Keratinocyte (primary cell): ENCODE data around the gene AP3D1. TPM values are rescaled to one million over a fixed set of nuclear protein-coding genes. Genes with fewer than 3 reads are reported as not detected.

ENCODE experiments used
- DNase-seq: peaks from one replicate; pipeline ENCODE4 v3.0.0-alpha.2; 2011; ENCODE audit warnings: low read depth, missing footprints, low spot score
- FAIRE-seq: peaks from 2 replicates; lab custom pipeline; 2011; peaks lifted over from hg19 to GRCh38; lab: Jason Lieb, UNC
- H2AFZ ChIP-seq: 2 replicates; pipeline ENCODE4 v1.6.0; 2012; ENCODE audit warnings: low read length, control low read depth, inconsistent platforms; ENCODE audit not compliant: control insufficient read depth
- H3K27ac ChIP-seq: 2 replicates; pipeline ENCODE4 v1.5.1; 2011; ENCODE audit warnings: low read length; ENCODE audit not compliant: control insufficient read depth, insufficient read depth
- H3K27me3 ChIP-seq: 3 replicates; pipeline ENCODE4 v1.6.0; 2011; ENCODE audit warnings: low read length; ENCODE audit not compliant: control insufficient read depth, insufficient read depth; ENCODE audit errors: extremely low read depth
- H3K36me3 ChIP-seq, 2 experiments: 2 replicates in 1 of 2; 3 replicates in 1 of 2; pipeline ENCODE4 v1.5.1; 2011; ENCODE audit warnings: low read length in 2 of 2, mild to moderate bottlenecking in 1 of 2; ENCODE audit not compliant: control insufficient read depth in 2 of 2, insufficient read depth in 2 of 2; ENCODE audit errors: extremely low read depth in 1 of 2
- H3K4me1 ChIP-seq: 3 replicates; pipeline ENCODE4 v1.5.1; 2011; ENCODE audit warnings: low read length; ENCODE audit not compliant: control insufficient read depth, insufficient read depth; ENCODE audit errors: extremely low read depth
- H3K4me2 ChIP-seq: 3 replicates; pipeline ENCODE4 v1.6.0; 2011; ENCODE audit warnings: low read depth, low read length; ENCODE audit not compliant: control insufficient read depth, insufficient read depth; ENCODE audit errors: extremely low read depth
- H3K4me3 ChIP-seq, 3 experiments: fragments of 200-600 bp in 1 of 3; sonication (generic) in 1 of 3; 2 replicates in 2 of 3; 3 replicates in 1 of 3; pipeline ENCODE4 v1.5.1; 2011 to 2016; ENCODE audit warnings: low read length in 3 of 3, mild to moderate bottlenecking in 3 of 3, control low read depth in 2 of 3, inconsistent platforms in 1 of 3, low read depth in 1 of 3, mixed read lengths in 1 of 3, mixed run types in 1 of 3, moderate library complexity in 1 of 3; ENCODE audit not compliant: control insufficient read depth in 2 of 3, insufficient read depth in 2 of 3; ENCODE audit errors: extremely low read depth in 1 of 3
- H3K79me2 ChIP-seq: 2 replicates; pipeline ENCODE4 v1.6.0; 2012; ENCODE audit warnings: low read length; ENCODE audit not compliant: control insufficient read depth, insufficient read depth
- H3K9ac ChIP-seq: 3 replicates; pipeline ENCODE4 v1.6.0; 2011; ENCODE audit warnings: low read length; ENCODE audit not compliant: control insufficient read depth, insufficient read depth; ENCODE audit errors: extremely low read depth
- H3K9me1 ChIP-seq: 3 replicates; pipeline ENCODE4 v1.6.0; 2011; ENCODE audit warnings: low read length; ENCODE audit not compliant: control insufficient read depth, insufficient read depth; ENCODE audit errors: extremely low read depth
- H3K9me3 ChIP-seq: 2 replicates; pipeline ENCODE4 v1.5.1; 2012; ENCODE audit warnings: low read depth, low read length; ENCODE audit not compliant: control insufficient read depth
- H4K20me1 ChIP-seq: 3 replicates; pipeline ENCODE4 v1.6.0; 2011; ENCODE audit warnings: low read length; ENCODE audit not compliant: control insufficient read depth, insufficient read depth; ENCODE audit errors: extremely low read depth
- CTCF ChIP-seq, 3 experiments: IDR thresholded peaks in 1 of 3; conservative IDR thresholded peaks in 1 of 3; optimal IDR thresholded peaks in 1 of 3; 2 replicates in 2 of 3; 3 replicates in 1 of 3; pipeline versions ENCODE3 to v1.5.1; 2011; ENCODE audit warnings: low read length in 3 of 3, mild to moderate bottlenecking in 3 of 3, moderate library complexity in 2 of 3, control low read depth in 1 of 3, inconsistent platforms in 1 of 3; ENCODE audit not compliant: insufficient read depth in 2 of 3; ENCODE audit errors: extremely low read depth in 1 of 3
- EZH2 ChIP-seq: IDR thresholded peaks from one replicate; pipeline ENCODE4 v1.6.1; 2012; ENCODE audit warnings: inconsistent platforms, mild to moderate bottlenecking, low read length, moderate library complexity
- dilution Hi-C: fragments of 300-500 bp; cut with MboI; formaldehyde crosslinking; loops from one replicate; pipeline ENCODE4 v1.7.0; 2020; ENCODE audit warnings: low sequenced_read_pairs; ENCODE audit not compliant: extremely low pct_ligation_motif_present
- polyA plus RNA-seq, 5 experiments: library from polyadenylated mRNA; depleted of rRNA in 3 of 5; stranded (reverse) in 3 of 5; stranded (forward) in 1 of 5; unstranded in 1 of 5; fragments of >200 nt; gene quantifications; 1 replicate in 1 of 5; 2 replicates in 3 of 5; 3 replicates in 1 of 5; pipeline versions ENCODE4 v1.2.1 to v1.2.3, GENCODE V29; 2011 to 2012; ENCODE audit warnings: missing spikeins in 2 of 5, low read depth in 1 of 5, low replicate concordance in 1 of 5

Gene AP3D1
- polyA plus RNA-seq, 1 donor (not counting 4 experiments of a cell fraction or from before 2014, with no cell fraction given): 56.1 TPM

GRCh38 chr19:2168619-2169424 lies 17.5 kb upstream of the AP3D1 start:
- peak overlapping the region; percentile 55 for H3K4me2 ChIP-seq
- peak overlapping the region; percentile 13 for H3K9ac ChIP-seq
- FAIRE-seq (peak; percentile 66), DNase-seq (peak; percentile 92)
- no peaks in the 10 kb centered on the region for H3K27me3 ChIP-seq
- TF ChIP-seq CTCF (optimal IDR thresholded peaks at IDR 0.05 in 1 of 3, IDR thresholded peaks at IDR 0.05 in 1 of 3, conservative IDR thresholded peaks at IDR 0.05 in 1 of 3; ENCODE audit: extremely low read depth in 1 of 3, insufficient read depth in 2 of 3, low read length in 3 of 3) (no peak), EZH2 (no peak)
- peaks cover 31% of the 10 kb centered on the region for H3K4me1 ChIP-seq
- peaks cover 2% of the 10 kb centered on the region for H3K9me1 ChIP-seq
- peaks cover 83% of the 10 kb centered on the region for H3K79me2 ChIP-seq
- no peaks in the 10 kb centered on the region for H3K9me3 ChIP-seq
- H3K4me3 ChIP-seq: no peak overlapping the region
- H2AFZ ChIP-seq: no peak overlapping the region
- peak overlapping the region; percentile 48 for H3K27ac ChIP-seq
- peaks cover 36% of the 10 kb centered on the region for H4K20me1 ChIP-seq
- dilution Hi-C loops: no loop called here
- H3K36me3 ChIP-seq: peaks cover 0 to 6% of the 10 kb centered on the region in 2 experiments

GRCh38 chr19:2167896-2168618 lies 16.7 kb upstream of the AP3D1 start:
- Histone ChIP-seq H3K9me3 (no peaks in the 10 kb centered on the region), H3K4me1 (peaks cover 31% of the 10 kb centered on the region), H2AFZ (no peak overlapping the region), H4K20me1 (peaks cover 29% of the 10 kb centered on the region), H3K27me3 (no peaks in the 10 kb centered on the region), H3K9me1 (peaks cover 2% of the 10 kb centered on the region), H3K4me3 (no peak overlapping the region), H3K9ac (peak overlapping the region; percentile 13), H3K27ac (peak overlapping the region; percentile 32), H3K4me2 (peak overlapping the region; percentile 20), H3K79me2 (peaks cover 75% of the 10 kb centered on the region), H3K36me3 (peaks cover 0 to 6% of the 10 kb centered on the region in 2 experiments)
- DNase-seq: no peak
- TF ChIP-seq EZH2 (no peak), CTCF (optimal IDR thresholded peaks at IDR 0.05 in 1 of 3, IDR thresholded peaks at IDR 0.05 in 1 of 3, conservative IDR thresholded peaks at IDR 0.05 in 1 of 3; ENCODE audit: extremely low read depth in 1 of 3, insufficient read depth in 2 of 3, low read length in 3 of 3) (no peak)
- dilution Hi-C loops: no loop called here
- FAIRE-seq: no peak
